GM12865 (cell line): ENCODE results near the gene PROSER3.
"Not testable (repeated sequence)": the region's sequence is repeated elsewhere in the genome, so short reads cannot be mapped to it uniquely, and the experiment has no call there.

Experiments
- DNase-seq: peaks from one replicate; pipeline ENCODE4 v3.0.0; 2010; ENCODE audit warnings: low read depth
- H3K4me3 ChIP-seq: 2 replicates; pipeline ENCODE4 v1.5.1; 2011; ENCODE audit warnings: mild to moderate bottlenecking, low read depth, low read length, control low read depth
- TF ChIP-seq, protein P1 (sequence below): IDR thresholded peaks from 2 replicates; pipeline ENCODE4 v1.5.1; 2011; ENCODE audit warnings: low read length, control low read depth, low read depth, inconsistent platforms; ENCODE audit not compliant: insufficient read depth; ENCODE audit errors: missing control alignments

PROSER3 gene

GRCh38 chr19:35790981-35791813 is 33.2 kb downstream of the PROSER3 start:
- TF ChIP-seq, protein P1, sequence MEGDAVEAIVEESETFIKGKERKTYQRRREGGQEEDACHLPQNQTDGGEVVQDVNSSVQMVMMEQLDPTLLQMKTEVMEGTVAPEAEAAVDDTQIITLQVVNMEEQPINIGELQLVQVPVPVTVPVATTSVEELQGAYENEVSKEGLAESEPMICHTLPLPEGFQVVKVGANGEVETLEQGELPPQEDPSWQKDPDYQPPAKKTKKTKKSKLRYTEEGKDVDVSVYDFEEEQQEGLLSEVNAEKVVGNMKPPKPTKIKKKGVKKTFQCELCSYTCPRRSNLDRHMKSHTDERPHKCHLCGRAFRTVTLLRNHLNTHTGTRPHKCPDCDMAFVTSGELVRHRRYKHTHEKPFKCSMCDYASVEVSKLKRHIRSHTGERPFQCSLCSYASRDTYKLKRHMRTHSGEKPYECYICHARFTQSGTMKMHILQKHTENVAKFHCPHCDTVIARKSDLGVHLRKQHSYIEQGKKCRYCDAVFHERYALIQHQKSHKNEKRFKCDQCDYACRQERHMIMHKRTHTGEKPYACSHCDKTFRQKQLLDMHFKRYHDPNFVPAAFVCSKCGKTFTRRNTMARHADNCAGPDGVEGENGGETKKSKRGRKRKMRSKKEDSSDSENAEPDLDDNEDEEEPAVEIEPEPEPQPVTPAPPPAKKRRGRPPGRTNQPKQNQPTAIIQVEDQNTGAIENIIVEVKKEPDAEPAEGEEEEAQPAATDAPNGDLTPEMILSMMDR: peak; percentile 29
- DNase-seq: peak; percentile 41
- no peak overlapping the region for H3K4me3 ChIP-seq

- TF ChIP-seq, protein P1: no peak
- DNase-seq: no peak
- no peak overlapping the region for H3K4me3 ChIP-seq
Observed at GRCh38 chr19:35791814-35792279, 33.9 kb downstream of the PROSER3 start.

DNA sequence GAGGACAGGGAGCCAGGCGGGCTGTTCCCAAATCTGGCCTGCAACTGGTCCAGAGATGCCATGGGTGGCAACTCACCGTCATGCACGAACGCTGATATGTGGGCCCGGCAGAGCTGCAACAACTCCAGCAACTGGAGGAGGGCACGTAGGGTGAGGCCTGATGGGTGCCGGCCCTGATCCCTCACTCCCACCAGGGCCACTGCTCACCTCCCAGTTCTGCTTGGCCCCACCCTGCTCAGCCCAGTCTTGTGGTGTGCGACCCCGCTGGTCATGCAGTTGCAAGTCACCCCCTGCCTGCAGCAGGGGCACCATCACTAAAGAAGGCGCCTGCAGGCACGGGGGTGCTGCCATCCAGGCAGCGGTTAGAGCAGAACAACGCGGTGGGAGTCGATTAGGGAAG is 34.3 kb downstream of the PROSER3 start:
- DNase-seq: no peak
- TF ChIP-seq, protein P1: no peak
- H3K4me3 ChIP-seq: no peak overlapping the region

DNA sequence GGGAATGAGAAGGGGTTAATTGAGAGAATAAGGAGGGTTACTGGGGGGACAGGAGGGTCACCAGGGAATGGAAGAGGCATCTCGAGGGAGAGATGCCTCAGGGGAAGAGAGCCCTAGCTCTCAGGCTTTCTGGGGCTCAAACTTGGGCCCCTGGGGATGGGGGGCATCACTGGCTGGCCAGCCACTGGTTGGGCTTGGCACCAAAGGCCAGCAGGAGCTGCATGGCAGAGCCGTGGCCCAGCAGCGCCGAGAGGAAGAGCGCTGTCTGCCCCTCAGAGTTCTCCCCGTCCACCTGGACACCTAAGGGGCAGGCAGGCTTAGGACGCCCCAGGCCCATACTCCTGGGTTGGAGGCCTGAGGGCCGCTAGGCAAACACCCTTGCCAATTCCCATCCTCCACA is 34.9 kb downstream of the PROSER3 start:
- TF ChIP-seq, protein P1: no peak
- DNase-seq: no peak
- no peak overlapping the region for H3K4me3 ChIP-seq

- H3K4me3 ChIP-seq: no peak overlapping the region
- DNase-seq: no peak
- TF ChIP-seq, protein P1: no peak
Observed at GRCh38 chr19:35793381-35794165, 35.6 kb downstream of the PROSER3 start.

- H3K4me3 ChIP-seq, DNase-seq: not testable (repeated sequence)
Observed at GRCh38 chr19:35795564-35795963, 37.6 kb downstream of the PROSER3 start.
